ENCODE measurements around the gene DPH7. TPM values are rescaled to one million over a fixed set of nuclear protein-coding genes. Genes with fewer than 3 reads are reported as not detected.

Gene DPH7
- total and polyA plus RNA-seq, 4 donors = 7.9 to 18.9 (median 12.3) TPM

DNA sequence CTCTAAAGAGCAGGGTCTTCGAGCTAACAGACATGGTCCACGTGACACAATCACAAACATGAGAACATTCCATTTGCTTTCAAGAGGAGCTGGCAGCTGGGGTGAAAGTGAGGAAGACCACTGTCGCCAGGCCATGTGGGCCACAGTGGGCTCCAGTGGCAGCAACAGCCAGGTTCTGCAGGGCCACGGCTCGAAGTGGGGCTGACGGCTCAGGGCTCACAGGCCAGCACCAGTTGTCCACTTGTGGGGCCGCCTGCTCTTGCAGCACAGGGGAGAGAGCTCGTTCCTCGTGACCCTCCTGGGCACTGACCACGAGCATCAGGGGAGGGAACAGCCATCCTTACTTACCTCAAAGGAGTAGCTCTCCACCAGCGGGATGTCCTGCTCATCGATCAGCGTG lies 9.6 kb upstream of the DPH7 start:
- H3K4me1 ChIP-seq (ENCODE audit: control insufficient read depth in 4 of 4, insufficient read depth in 4 of 4, low read length in 3 of 4) = peaks cover 5 to 30% (median 22%) of the 10 kb centered on the region in 4 donors
- no peaks in the 10 kb centered on the region for H3K9me3 ChIP-seq (ENCODE audit: control insufficient read depth in 4 of 4, low read length in 3 of 4)
- H3K27ac ChIP-seq (ENCODE audit: low read depth in 1 of 2, low read length in 2 of 2) = no peak overlapping the region
- H3K4me3 ChIP-seq (ENCODE audit: low read depth in 1 of 3, low read length in 3 of 3) = no peak overlapping the region
- TF ChIP-seq GABPA (IDR thresholded peaks at IDR 0.05 in 1 of 2, conservative IDR thresholded peaks at IDR 0.05 in 1 of 2) (no peak), FOXA2 (IDR thresholded peaks at IDR 0.05) (no peak), HNF4G (IDR thresholded peaks at IDR 0.05) (no peak), JUND (IDR thresholded peaks at IDR 0.05) (no peak), NR2F2 (IDR thresholded peaks at IDR 0.05) (no peak)
- TF ChIP-seq, protein P1, sequence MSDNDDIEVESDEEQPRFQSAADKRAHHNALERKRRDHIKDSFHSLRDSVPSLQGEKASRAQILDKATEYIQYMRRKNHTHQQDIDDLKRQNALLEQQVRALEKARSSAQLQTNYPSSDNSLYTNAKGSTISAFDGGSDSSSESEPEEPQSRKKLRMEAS (IDR thresholded peaks at IDR 0.05) = no peak
- TF ChIP-seq, protein P2, sequence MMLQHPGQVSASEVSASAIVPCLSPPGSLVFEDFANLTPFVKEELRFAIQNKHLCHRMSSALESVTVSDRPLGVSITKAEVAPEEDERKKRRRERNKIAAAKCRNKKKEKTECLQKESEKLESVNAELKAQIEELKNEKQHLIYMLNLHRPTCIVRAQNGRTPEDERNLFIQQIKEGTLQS (IDR thresholded peaks at IDR 0.05) = no peak
- WGBS = 93% methylated on average over 13 of the region's 13 CpGs
- no peaks in the 10 kb centered on the region for H3K27me3 ChIP-seq (ENCODE audit: control insufficient read depth in 4 of 4, insufficient read depth in 4 of 4, low read length in 3 of 4)
- H3K36me3 ChIP-seq (ENCODE audit: control insufficient read depth in 4 of 4, insufficient read depth in 3 of 4, low read depth in 1 of 4, low read length in 3 of 4) = peaks cover 4 to 19% (median 13%) of the 10 kb centered on the region in 4 donors
- H3K9ac ChIP-seq (ENCODE audit: low read depth in 1 of 2, low read length in 2 of 2) = no peak overlapping the region
- DNase-seq (ENCODE audit: low spot score) = no peak

DNA sequence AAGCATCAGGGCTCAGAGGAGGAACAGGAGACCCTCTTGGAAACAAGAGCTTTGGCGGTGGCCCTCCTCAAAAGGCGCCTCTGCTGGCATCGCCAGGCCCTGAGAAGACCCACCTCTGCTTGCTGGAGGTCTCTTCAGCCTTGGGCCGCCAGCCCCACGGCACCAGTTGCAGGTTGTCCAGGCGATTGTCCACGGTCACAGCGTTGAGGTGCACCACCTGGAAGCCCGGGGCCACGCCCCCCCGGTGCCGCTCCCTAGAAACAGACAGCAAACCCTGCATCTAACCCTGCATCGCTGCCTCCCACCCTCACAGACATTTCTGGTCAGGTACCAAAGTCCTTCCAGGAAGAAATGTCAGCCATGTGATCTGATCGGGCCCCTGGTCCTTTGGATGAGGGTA lies 8.1 kb upstream of the DPH7 start:
- no peak for TF ChIP-seq SP1 (IDR thresholded peaks at IDR 0.05)
- TF ChIP-seq YY1 (IDR thresholded peaks at IDR 0.05) = no peak
- TF ChIP-seq HNF4A (conservative IDR thresholded peaks at IDR 0.05) = no peak
- TF ChIP-seq, protein P3, sequence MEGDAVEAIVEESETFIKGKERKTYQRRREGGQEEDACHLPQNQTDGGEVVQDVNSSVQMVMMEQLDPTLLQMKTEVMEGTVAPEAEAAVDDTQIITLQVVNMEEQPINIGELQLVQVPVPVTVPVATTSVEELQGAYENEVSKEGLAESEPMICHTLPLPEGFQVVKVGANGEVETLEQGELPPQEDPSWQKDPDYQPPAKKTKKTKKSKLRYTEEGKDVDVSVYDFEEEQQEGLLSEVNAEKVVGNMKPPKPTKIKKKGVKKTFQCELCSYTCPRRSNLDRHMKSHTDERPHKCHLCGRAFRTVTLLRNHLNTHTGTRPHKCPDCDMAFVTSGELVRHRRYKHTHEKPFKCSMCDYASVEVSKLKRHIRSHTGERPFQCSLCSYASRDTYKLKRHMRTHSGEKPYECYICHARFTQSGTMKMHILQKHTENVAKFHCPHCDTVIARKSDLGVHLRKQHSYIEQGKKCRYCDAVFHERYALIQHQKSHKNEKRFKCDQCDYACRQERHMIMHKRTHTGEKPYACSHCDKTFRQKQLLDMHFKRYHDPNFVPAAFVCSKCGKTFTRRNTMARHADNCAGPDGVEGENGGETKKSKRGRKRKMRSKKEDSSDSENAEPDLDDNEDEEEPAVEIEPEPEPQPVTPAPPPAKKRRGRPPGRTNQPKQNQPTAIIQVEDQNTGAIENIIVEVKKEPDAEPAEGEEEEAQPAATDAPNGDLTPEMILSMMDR (IDR thresholded peaks at IDR 0.05; ENCODE audit: low read depth, low read length, missing input control) = no peak
- TF ChIP-seq JUND (IDR thresholded peaks at IDR 0.05) = no peak
- TF ChIP-seq RAD21 (IDR thresholded peaks at IDR 0.05) = no peak
- TF ChIP-seq, protein P4, sequence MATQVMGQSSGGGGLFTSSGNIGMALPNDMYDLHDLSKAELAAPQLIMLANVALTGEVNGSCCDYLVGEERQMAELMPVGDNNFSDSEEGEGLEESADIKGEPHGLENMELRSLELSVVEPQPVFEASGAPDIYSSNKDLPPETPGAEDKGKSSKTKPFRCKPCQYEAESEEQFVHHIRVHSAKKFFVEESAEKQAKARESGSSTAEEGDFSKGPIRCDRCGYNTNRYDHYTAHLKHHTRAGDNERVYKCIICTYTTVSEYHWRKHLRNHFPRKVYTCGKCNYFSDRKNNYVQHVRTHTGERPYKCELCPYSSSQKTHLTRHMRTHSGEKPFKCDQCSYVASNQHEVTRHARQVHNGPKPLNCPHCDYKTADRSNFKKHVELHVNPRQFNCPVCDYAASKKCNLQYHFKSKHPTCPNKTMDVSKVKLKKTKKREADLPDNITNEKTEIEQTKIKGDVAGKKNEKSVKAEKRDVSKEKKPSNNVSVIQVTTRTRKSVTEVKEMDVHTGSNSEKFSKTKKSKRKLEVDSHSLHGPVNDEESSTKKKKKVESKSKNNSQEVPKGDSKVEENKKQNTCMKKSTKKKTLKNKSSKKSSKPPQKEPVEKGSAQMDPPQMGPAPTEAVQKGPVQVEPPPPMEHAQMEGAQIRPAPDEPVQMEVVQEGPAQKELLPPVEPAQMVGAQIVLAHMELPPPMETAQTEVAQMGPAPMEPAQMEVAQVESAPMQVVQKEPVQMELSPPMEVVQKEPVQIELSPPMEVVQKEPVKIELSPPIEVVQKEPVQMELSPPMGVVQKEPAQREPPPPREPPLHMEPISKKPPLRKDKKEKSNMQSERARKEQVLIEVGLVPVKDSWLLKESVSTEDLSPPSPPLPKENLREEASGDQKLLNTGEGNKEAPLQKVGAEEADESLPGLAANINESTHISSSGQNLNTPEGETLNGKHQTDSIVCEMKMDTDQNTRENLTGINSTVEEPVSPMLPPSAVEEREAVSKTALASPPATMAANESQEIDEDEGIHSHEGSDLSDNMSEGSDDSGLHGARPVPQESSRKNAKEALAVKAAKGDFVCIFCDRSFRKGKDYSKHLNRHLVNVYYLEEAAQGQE (IDR thresholded peaks at IDR 0.05) = no peak
- no peak for TF ChIP-seq FOXA2 (IDR thresholded peaks at IDR 0.05)
- TF ChIP-seq FOXA1 (IDR thresholded peaks at IDR 0.05) = no peak
- TF ChIP-seq EGR1 (IDR thresholded peaks at IDR 0.05; ENCODE audit: low read depth in 2 of 2) = no peak
- TF ChIP-seq, protein P2 (IDR thresholded peaks at IDR 0.05) = no peak
- TF ChIP-seq, protein P5, sequence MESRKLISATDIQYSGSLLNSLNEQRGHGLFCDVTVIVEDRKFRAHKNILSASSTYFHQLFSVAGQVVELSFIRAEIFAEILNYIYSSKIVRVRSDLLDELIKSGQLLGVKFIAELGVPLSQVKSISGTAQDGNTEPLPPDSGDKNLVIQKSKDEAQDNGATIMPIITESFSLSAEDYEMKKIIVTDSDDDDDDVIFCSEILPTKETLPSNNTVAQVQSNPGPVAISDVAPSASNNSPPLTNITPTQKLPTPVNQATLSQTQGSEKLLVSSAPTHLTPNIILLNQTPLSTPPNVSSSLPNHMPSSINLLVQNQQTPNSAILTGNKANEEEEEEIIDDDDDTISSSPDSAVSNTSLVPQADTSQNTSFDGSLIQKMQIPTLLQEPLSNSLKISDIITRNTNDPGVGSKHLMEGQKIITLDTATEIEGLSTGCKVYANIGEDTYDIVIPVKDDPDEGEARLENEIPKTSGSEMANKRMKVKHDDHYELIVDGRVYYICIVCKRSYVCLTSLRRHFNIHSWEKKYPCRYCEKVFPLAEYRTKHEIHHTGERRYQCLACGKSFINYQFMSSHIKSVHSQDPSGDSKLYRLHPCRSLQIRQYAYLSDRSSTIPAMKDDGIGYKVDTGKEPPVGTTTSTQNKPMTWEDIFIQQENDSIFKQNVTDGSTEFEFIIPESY (IDR thresholded peaks at IDR 0.05) = no peak
- TF ChIP-seq HNF4G (IDR thresholded peaks at IDR 0.05) = no peak
- Histone ChIP-seq H3K4me1 (ENCODE audit: control insufficient read depth in 4 of 4, insufficient read depth in 4 of 4, low read length in 3 of 4) (peaks cover 5 to 20% (median 12%) of the 10 kb centered on the region in 4 donors), H3K9me3 (ENCODE audit: control insufficient read depth in 4 of 4, low read length in 3 of 4) (no peaks in the 10 kb centered on the region), H3K27ac (ENCODE audit: low read depth in 1 of 2, low read length in 2 of 2) (no peak overlapping the region), H3K36me3 (ENCODE audit: control insufficient read depth in 4 of 4, insufficient read depth in 3 of 4, low read depth in 1 of 4, low read length in 3 of 4) (peaks cover 9 to 28% (median 15%) of the 10 kb centered on the region in 4 donors), H3K4me3 (ENCODE audit: low read depth in 1 of 3, low read length in 3 of 3) (no peak overlapping the region), H3K9ac (ENCODE audit: low read depth in 1 of 2, low read length in 2 of 2) (no peak overlapping the region), H3K27me3 (ENCODE audit: control insufficient read depth in 4 of 4, insufficient read depth in 4 of 4, low read length in 3 of 4) (no peaks in the 10 kb centered on the region)
- 96% methylated on average over 14 of the region's 14 CpGs for WGBS
- no peak for DNase-seq (ENCODE audit: low spot score)

Data from liver (tissue), 9 donors.